ENCODE data around the gene CPB1.

The CPB1 gene

GRCh38 chr3:148833223-148833622, 5.6 kb downstream of the CPB1 start:
- no peak for DNase-seq (ENCODE audit: low spot score)

- no peak for DNase-seq (ENCODE audit: low spot score)
Observed at GRCh38 chr3:148839805-148840204, 12.2 kb downstream of the CPB1 start.

- no peak for DNase-seq (ENCODE audit: low spot score)
Observed at GRCh38 chr3:148840451-148840850, 12.8 kb downstream of the CPB1 start.

GRCh38 chr3:148845756-148846395, 18.3 kb downstream of the CPB1 start:
- DNase-seq (ENCODE audit: low spot score): no peak

- DNase-seq (ENCODE audit: low spot score): no peak
Observed at GRCh38 chr3:148847351-148847750, 19.7 kb downstream of the CPB1 start.

DNA sequence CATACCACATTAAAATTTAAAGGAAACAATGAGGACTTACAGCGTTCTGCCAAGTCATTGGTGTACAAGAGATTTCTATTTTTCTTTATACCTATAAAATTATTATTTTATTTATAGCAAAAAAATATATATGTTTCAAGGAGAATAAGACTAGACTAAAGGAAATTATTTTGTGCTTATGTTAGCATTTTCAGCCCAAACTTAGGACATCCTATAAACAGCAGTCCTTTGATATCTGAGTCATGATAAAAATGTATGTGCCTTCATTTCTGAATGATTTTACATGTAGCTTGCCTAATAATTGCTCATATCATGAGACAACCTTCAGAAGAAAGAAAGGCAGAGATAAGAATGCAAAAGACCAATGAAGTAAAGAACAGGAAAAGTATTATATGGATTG, 20.8 kb downstream of the CPB1 start:
- DNase-seq (ENCODE audit: low spot score): no peak

- no peak for DNase-seq (ENCODE audit: low spot score)
Observed at GRCh38 chr3:148852271-148852992, 24.8 kb downstream of the CPB1 start.

DNA sequence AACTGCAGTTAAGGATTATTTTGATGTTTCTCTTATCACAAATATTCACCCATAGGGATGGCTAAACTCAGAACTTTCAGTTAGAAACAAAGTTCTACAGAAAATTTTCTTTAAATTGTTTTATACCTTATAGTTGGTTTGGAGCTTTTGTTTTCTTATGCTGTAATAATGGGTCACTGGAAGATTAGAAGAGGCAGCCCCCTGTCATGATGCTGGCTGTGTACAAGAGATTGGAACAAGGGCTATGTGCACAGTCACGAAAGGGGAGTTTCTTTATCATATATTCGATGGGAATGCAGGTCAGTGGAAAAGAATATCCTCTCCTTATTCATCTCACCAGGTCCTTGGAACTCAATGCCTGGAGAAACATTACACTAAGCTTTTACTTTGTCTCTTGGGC, 25.5 kb downstream of the CPB1 start:
- no peak for DNase-seq (ENCODE audit: low spot score)

GRCh38 chr3:148854061-148854460, 26.4 kb downstream of the CPB1 start:
- no peak for DNase-seq (ENCODE audit: low spot score)

DNA sequence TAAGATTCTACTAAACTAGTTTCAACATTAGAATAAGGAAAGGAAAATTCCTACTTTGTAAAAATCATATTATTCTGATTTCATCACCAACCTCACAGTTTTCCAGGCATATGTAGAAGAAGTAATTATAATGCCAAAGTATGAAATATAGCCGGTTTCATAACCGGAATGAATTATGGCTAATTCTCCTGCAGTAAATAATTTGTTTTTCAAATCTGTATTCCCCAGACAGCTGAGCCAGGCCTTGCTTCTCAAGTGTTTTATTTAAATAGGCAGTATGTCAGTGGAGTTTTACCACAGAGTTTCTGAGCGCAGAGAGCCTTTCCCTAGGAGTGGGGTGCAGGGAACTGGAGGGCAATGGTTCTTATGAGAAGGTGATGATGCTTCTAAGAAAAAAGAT, 28.8 kb downstream of the CPB1 start:
- no peak for DNase-seq (ENCODE audit: low spot score)

GRCh38 chr3:148857316-148857715, 29.7 kb downstream of the CPB1 start:
- DNase-seq (ENCODE audit: low spot score): no peak

DNA sequence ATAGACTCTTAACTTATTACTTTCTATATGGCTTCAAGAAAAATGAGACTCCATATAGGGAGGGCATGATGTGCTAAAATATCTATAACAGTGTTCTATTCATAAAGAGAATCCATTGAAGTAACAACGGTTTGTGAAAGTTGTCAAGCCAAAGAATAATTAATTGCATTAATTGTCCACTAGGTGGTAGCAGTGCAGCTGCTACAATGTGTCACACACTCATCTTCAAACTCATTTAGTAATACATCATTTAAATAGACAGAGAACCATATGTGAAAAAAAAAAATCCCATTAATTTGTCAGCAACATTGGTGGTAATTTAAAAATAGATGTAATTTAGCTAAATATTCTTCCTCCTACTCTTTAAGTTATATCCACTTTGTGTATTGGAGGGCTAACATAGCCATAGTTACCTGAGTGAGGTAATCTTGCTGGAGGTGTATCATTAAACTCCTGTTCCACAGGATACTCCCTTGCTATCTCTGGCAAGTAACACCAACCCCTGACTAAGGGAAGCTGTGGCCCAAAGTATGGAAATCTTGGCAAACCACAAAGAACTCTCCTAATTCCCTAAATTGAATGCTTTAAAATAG, 33.8 kb downstream of the CPB1 start:
- peak; percentile 55 for DNase-seq (ENCODE audit: low spot score)

GRCh38 chr3:148863297-148863696, 35.7 kb downstream of the CPB1 start:
- DNase-seq (ENCODE audit: low spot score): no peak

DNA sequence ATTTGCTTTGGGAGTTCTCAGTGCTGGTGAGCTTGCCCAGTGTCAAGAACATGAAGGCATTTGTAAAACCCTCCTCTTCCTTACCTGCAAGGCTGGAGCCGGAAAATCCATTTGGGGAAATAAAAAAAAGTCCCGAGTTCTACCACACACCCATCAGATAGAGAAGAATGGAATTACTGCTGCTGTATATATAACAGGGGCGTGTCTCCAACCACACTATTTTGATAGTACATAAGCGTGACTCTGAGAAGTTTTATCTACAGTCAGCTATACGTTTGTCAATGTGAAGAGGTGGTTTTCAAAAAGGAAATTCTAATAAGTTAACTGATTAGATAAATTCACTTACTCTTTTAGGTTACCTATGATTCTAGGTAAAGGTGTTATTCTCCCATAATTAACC, 36.2 kb downstream of the CPB1 start:
- DNase-seq (ENCODE audit: low spot score): no peak

- DNase-seq (ENCODE audit: low spot score): no peak
Observed at GRCh38 chr3:148865049-148865448, 37.4 kb downstream of the CPB1 start, which contains the start of gene CPA3. TSS of gene CPA3 (plus strand) at chr3:148865296. CDS start at chr3:148865308, 12 bp downstream.

- no peak for DNase-seq (ENCODE audit: low spot score)
Observed at GRCh38 chr3:148866261-148866660, 38.6 kb downstream of the CPB1 start.

- no peak for DNase-seq (ENCODE audit: low spot score)
Observed at GRCh38 chr3:148873270-148873927, 45.8 kb downstream of the CPB1 start.

- no peak for DNase-seq (ENCODE audit: low spot score)
Observed at GRCh38 chr3:148873977-148874376, 46.4 kb downstream of the CPB1 start.

DNA sequence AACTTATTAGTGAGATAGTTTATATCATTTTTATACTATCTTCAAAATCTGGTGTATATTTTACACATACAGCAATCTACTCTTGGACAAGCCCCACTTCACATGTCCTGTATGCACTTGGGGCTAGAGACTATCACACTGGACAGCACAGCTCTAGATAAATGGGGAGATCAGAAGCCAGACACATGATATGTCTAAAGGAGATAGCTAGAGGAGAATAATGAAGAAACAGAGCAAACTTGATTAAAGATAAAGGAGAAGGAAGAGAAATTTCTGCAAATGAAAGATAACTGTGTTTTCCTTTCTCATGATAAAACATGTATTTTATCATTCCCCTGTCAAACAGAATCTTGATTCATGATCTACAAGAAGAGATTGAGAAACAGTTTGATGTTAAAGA, 50.5 kb downstream of the CPB1 start:
- DNase-seq (ENCODE audit: low spot score): no peak

- no peak for DNase-seq (ENCODE audit: low spot score)
Observed at GRCh38 chr3:148879256-148879655, 51.6 kb downstream of the CPB1 start.

DNA sequence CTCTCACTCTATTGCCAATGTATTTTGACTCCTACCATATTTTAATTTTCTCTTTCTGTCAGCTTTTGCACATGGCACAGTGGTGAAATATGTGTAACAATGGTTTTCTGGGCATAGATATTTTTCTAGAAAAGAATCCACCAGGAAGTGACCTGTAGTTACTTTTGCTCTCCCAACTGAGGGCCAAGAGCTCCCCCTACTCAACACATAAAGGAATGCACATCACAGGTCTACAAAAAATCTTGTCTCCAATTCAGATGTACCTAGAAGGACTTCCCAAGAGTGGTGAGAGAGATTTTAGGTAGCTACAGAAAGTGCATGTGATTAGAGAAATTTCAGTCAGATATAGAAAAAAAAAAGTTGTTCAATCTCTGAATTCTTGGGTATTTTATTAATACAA, 53.1 kb downstream of the CPB1 start:
- DNase-seq (ENCODE audit: low spot score): no peak

- DNase-seq (ENCODE audit: low spot score): no peak
Observed at GRCh38 chr3:148881286-148881685, 53.7 kb downstream of the CPB1 start.

GRCh38 chr3:148882288-148882687, 54.7 kb downstream of the CPB1 start:
- no peak for DNase-seq (ENCODE audit: low spot score)

All from putamen (tissue), 1 donor.